ENCODE measurements around the gene OR52B2. TPM values are rescaled to one million over a fixed set of nuclear protein-coding genes. Genes with fewer than 3 reads are reported as not detected.

Gene OR52B2
- total RNA-seq (not detected), total RNA-seq (0 to 0.27 (median 0) reads per million in 172 experiments)
- polyA plus RNA-seq (2013, experiment 1 of 2): not detected
- polyA plus RNA-seq (2013, experiment 2 of 2): not detected

DNA sequence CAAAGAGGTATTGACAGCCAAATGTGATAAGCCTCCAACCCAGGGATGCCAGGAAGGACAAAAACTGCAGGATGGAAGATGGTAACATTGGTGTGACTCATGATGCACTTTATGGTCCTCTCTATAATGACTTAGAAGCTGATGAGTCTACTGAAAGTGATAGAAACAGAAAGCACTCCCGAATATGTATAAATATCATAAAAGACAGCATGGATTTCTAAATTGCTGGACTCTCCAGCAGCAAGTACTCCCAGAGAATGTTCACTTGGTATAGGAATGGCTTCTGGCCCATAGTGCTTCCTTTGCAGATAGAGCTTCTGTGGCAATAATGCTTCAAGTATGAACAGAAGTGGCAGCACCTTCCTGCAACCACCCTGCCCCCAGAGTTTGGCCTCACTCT, at the start of gene OR52B2:
Gene OR52B2 (minus strand): TSS at position 101 of the 400 bp plus-strand sequence. CDS start 0 bp downstream, at position 101.
- no peak within 1 kb of the TSS for H3K4me3 Mint-ChIP-seq
- intact Hi-C loops (cut with DNase I, micrococcal nuclease): no loop called here
- no peaks in the 10 kb centered on the region for H3K36me3 Mint-ChIP-seq (ENCODE audit: low read depth)
- H3K27ac Mint-ChIP-seq: no peak within 1 kb of the TSS
- ChIA-PET CTCF (no interaction called here), POLR2A (no interaction called here)
- H3K9me3 ChIP-seq (ENCODE audit: control insufficient read depth in 1 of 2, insufficient read depth in 1 of 2, low read length in 2 of 2): no peaks in the 10 kb centered on the region
- no peaks in the 10 kb centered on the region for H3K4me1 Mint-ChIP-seq (ENCODE audit: low read depth)
- peaks cover 31% of the 10 kb centered on the region for H3K27me3 Mint-ChIP-seq
- TF ChIP-seq, protein P1, sequence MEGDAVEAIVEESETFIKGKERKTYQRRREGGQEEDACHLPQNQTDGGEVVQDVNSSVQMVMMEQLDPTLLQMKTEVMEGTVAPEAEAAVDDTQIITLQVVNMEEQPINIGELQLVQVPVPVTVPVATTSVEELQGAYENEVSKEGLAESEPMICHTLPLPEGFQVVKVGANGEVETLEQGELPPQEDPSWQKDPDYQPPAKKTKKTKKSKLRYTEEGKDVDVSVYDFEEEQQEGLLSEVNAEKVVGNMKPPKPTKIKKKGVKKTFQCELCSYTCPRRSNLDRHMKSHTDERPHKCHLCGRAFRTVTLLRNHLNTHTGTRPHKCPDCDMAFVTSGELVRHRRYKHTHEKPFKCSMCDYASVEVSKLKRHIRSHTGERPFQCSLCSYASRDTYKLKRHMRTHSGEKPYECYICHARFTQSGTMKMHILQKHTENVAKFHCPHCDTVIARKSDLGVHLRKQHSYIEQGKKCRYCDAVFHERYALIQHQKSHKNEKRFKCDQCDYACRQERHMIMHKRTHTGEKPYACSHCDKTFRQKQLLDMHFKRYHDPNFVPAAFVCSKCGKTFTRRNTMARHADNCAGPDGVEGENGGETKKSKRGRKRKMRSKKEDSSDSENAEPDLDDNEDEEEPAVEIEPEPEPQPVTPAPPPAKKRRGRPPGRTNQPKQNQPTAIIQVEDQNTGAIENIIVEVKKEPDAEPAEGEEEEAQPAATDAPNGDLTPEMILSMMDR (IDR thresholded peaks at IDR 0.05): no peak
- DNase-seq (no peak), ATAC-seq (ENCODE audit: poor library complexity) (no peak)
- H3K36me3 ChIP-seq (ENCODE audit: insufficient read depth, low read length): no peaks in the 10 kb centered on the region
- peaks cover 0 to 6% of the 10 kb centered on the region in 2 experiments for H3K27me3 ChIP-seq (ENCODE audit: control insufficient read depth in 1 of 2, insufficient read depth in 2 of 2, low read length in 2 of 2)
- H3K9me3 Mint-ChIP-seq: peaks cover 4% of the 10 kb centered on the region
- H3K4me3 ChIP-seq (ENCODE audit: low read length): no peak within 1 kb of the TSS
- no peak within 1 kb of the TSS for H3K27ac ChIP-seq (ENCODE audit: low read depth in 1 of 2, low read length in 2 of 2)
- H3K4me1 ChIP-seq (ENCODE audit: insufficient read depth, low read length): no peaks in the 10 kb centered on the region

DNA sequence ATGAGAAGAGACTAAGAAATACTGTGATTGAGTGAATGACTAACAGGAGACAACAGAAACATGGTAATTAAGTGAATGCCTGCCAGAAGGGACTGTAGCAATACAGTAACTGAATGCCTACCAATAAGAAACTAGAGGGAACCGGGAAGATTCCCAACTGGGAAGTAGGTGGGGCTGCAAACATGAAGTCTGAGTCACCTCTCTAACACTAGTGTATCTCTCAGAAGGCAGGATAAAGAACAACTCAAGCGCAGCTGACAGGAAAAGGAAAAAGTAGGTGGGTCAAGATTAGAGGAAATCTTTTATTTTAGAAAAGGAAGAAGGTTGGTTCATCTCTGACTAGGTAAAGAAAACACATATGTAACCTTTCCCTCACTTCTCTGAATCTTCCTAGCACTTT, 49.2 kb upstream of the OR52B2 start:
- no peaks in the 10 kb centered on the region for H3K27me3 ChIP-seq (ENCODE audit: control insufficient read depth in 1 of 2, insufficient read depth in 2 of 2, low read length in 2 of 2)
- H3K27me3 Mint-ChIP-seq: no peaks in the 10 kb centered on the region
- no peaks in the 10 kb centered on the region for H3K9me3 ChIP-seq (ENCODE audit: control insufficient read depth in 1 of 2, insufficient read depth in 1 of 2, low read length in 2 of 2)
- ChIA-PET POLR2A (no interaction called here), CTCF (no interaction called here)
- H3K36me3 Mint-ChIP-seq (ENCODE audit: low read depth): peaks cover 90% of the 10 kb centered on the region
- H3K27ac Mint-ChIP-seq: peak overlapping the region; percentile 6
- no peaks in the 10 kb centered on the region for H3K9me3 Mint-ChIP-seq
- H3K36me3 ChIP-seq (ENCODE audit: insufficient read depth, low read length): peaks cover 87% of the 10 kb centered on the region
- H3K4me3 ChIP-seq (ENCODE audit: low read length): no peak overlapping the region
- H3K4me3 Mint-ChIP-seq: no peak overlapping the region
- no peak for ATAC-seq (ENCODE audit: poor library complexity)
- TF ChIP-seq, protein P1 (IDR thresholded peaks at IDR 0.05): no peak
- DNase-seq: peak in 2 of 14 experiments; percentile 21 to 38
- H3K27ac ChIP-seq (ENCODE audit: low read depth in 1 of 2, low read length in 2 of 2): no peak overlapping the region
- H3K4me1 Mint-ChIP-seq (ENCODE audit: low read depth): peaks cover 16% of the 10 kb centered on the region
- intact Hi-C loops (cut with DNase I, micrococcal nuclease): no loop called here
- no peaks in the 10 kb centered on the region for H3K4me1 ChIP-seq (ENCODE audit: insufficient read depth, low read length)

DNA sequence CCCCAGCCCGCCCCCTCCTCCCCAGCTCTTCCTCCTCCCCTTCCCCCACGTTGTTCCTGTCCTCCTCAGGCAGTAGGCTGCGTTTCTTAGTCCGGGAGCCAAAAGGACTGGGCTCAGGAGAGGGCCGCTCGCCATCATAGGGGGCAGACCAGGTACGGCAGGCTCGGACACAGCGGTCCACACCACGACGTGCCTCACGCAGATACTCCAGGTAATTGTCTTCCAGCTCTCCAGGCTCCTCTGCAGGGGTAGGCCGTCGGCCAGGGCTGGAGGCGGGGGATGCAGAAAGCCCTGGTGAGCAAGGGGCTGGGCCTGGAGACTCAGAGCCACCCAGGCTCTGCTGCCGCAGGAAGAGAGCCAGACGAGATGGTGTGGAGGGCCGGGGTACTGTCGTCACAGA, 47.6 kb upstream of the OR52B2 start:
- ATAC-seq (ENCODE audit: poor library complexity): no peak

More for the DNA sequence above, 47.6 kb upstream of the OR52B2 start:
- H3K27me3 ChIP-seq (ENCODE audit: control insufficient read depth in 1 of 2, insufficient read depth in 2 of 2, low read length in 2 of 2): no peaks in the 10 kb centered on the region
- Mint-ChIP-seq H3K27me3 (no peaks in the 10 kb centered on the region), H3K4me3 (no peak overlapping the region), H3K4me1 (ENCODE audit: low read depth) (peaks cover 16% of the 10 kb centered on the region), H3K27ac (no peak overlapping the region), H3K36me3 (ENCODE audit: low read depth) (peaks cover 78% of the 10 kb centered on the region), H3K9me3 (no peaks in the 10 kb centered on the region)
- H3K36me3 ChIP-seq (ENCODE audit: insufficient read depth, low read length): peaks cover 81% of the 10 kb centered on the region
- intact Hi-C loops (cut with DNase I, micrococcal nuclease): no loop called here
- CTCF ChIA-PET: no interaction called here
- no peaks in the 10 kb centered on the region for H3K9me3 ChIP-seq (ENCODE audit: control insufficient read depth in 1 of 2, insufficient read depth in 1 of 2, low read length in 2 of 2)
- TF ChIP-seq, protein P1 (IDR thresholded peaks at IDR 0.05): no peak
- no peak overlapping the region for H3K4me3 ChIP-seq (ENCODE audit: low read length)
- no peaks in the 10 kb centered on the region for H3K4me1 ChIP-seq (ENCODE audit: insufficient read depth, low read length)
- no peak overlapping the region for H3K27ac ChIP-seq (ENCODE audit: low read depth in 1 of 2, low read length in 2 of 2)
- DNase-seq: no peak
- POLR2A ChIA-PET: no interaction called here
